ENCODE measurements around the gene LMTK3. TPM values are rescaled to one million over a fixed set of nuclear protein-coding genes. Genes with fewer than 3 reads are reported as not detected.
A peak's percentile ranks its signal among the peaks of the same experiment; 100 is the strongest.

LMTK3 gene
- total RNA-seq, 2 experiments from 2014 or later, result 2.3 to 2.6 TPM

DNA sequence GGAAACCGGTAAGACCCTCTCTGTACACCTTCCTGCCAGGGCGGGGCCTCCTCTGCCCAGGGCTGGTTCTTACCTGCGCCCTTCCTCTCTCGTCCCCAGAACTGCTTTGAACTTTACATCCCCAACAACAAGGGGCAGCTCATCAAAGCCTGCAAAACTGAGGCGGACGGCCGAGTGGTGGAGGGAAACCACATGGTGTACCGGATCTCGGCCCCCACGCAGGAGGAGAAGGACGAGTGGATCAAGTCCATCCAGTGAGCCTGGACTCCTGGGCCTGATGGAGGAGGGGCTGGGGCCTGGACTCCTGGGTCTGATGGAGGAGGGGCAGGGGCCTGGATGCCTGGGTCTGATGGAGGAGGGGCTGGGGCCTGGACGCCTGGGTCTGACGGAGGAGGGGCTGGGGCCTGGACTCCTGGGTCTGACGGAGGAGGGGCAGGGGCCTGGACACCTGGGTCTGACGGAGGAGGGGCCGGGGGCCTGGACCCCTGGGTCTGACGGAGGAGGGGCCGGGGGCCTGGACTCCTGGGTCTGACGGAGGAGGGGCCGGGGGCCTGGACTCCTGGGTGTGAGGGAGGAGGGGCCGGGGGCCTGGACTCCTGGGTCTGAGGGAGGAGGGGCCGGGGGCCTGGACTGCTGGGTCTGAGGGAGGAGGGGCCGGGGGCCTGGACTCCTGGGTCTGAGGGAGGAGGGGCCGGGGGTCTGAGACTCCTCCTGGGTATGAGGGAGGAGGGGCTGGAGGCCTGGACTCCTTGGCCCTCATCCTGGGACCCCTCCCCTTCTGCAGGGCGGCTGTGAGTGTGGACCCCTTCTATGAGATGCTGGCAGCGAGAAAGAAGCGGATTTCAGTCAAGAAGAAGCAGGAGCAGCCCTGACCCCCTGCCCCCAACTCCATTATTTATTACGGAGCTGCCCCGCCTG lies 33.0 kb downstream of the LMTK3 start:
- H3K4me1 Mint-ChIP-seq (ENCODE audit: low read depth), result peaks cover 19% of the 10 kb centered on the region
- H3K36me3 Mint-ChIP-seq (ENCODE audit: low read depth), result peaks cover 5% of the 10 kb centered on the region
- intact Hi-C loops (cut with micrococcal nuclease), result no loop called here
- no peak overlapping the region for H3K4me3 Mint-ChIP-seq
- no peak overlapping the region for H3K27ac Mint-ChIP-seq
- no peaks in the 10 kb centered on the region for H3K27me3 Mint-ChIP-seq (ENCODE audit: low read depth)
- H3K9me3 Mint-ChIP-seq, result no peaks in the 10 kb centered on the region
- CTCF ChIA-PET, result interaction anchor here (3.0 kb wide), 1 partner anchor 11 kb away, joined by 25 read pairs; no protein-coding TSS in a partner anchor
- DNase-seq, result no peak

DNA sequence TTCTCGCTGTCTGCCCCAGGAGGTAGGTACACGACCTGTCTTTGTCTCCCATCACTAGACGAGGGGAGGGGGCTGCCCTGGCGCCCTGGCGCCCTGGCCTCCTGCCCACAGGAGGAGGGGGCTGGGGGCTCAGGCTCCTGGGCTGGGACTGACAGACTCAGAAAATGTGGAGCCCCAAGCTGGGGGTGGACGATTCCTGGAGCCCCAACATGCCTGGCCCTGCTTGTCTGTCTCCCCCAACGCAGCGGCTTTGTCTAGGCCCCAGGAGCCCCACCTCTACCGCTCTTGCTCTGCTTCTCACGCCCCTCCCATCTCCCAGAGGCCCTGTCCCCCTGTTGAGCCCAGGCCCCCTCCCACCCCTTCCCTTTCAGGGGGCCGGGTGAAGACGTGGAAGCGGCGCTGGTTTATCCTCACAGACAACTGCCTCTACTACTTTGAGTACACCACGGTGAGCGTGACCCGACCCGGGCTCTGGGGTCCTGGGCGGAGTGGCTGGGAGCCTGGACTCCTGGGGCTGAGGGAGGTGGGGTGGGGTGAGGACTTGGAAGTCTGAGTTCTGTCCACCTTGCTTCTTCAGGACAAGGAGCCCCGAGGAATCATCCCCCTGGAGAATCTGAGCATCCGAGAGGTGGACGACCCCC lies 33.8 kb downstream of the LMTK3 start:
- Mint-ChIP-seq H3K9me3 (no peaks in the 10 kb centered on the region), H3K36me3 (ENCODE audit: low read depth) (peaks cover 7% of the 10 kb centered on the region), H3K4me1 (ENCODE audit: low read depth) (peaks cover 19% of the 10 kb centered on the region), H3K27ac (no peak overlapping the region), H3K4me3 (no peak overlapping the region), H3K27me3 (ENCODE audit: low read depth) (no peaks in the 10 kb centered on the region)
- CTCF ChIA-PET, result interaction anchor here (1.0 kb wide), 1 partner anchor 12 kb away, joined by 3 read pairs; no protein-coding TSS in a partner anchor
- intact Hi-C loops (cut with micrococcal nuclease), result no loop called here
- no peak for DNase-seq

DNA sequence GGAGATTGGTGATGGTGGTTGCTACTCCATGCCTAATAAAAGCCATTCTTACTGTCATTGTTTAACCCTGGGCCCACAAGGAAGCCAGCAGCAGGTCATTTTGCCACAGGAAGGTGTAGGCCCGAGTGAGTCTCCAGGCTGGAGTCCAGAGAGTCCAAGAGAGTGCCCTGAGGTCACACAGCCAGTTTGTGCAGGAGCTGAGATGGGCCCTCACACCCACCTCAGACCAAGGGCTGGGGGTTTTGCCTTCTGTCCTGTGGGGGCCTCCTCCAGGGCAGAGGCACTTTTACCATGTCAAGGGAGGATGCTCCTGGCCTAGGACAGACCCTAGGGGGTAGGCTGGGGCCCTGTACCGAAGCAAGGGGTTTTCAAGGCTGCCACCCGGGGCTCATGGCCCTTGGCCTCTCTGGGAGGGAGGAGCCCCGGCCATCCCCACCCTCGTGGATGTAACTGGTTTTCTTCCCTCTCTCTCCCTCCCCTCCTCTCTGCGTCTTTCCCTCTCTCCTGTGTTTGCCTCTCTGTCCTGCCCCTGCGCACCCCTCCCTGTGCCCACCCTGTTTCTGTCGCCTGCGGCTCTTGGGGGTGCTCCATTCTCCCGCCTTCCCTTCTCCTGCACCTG lies 34.5 kb downstream of the LMTK3 start:
- Mint-ChIP-seq H3K9me3 (no peaks in the 10 kb centered on the region), H3K4me3 (no peak overlapping the region)

DNA sequence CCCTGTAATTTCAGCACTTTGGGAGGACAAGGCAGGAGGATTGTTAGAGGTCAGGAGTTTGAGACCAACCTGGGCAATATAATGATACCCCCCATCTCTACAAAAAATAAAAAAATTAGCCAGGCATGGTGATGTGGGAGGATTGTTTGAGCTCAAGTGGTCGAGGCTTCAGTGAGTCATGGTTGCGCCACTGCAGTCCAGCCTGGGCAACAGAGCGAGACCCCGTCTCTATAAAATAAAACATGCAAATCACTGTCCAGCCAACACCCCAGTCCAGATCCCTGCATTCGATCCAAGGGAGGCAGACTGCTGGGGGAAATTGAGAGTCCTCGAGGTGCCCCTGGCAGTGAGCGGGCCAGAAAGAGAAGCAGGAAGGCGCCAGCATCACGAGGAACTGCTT lies 35.5 kb downstream of the LMTK3 start:
- Mint-ChIP-seq H3K27me3 (ENCODE audit: low read depth) (no peaks in the 10 kb centered on the region), H3K36me3 (ENCODE audit: low read depth) (peaks cover 13% of the 10 kb centered on the region), H3K4me3 (no peak overlapping the region), H3K9me3 (no peaks in the 10 kb centered on the region), H3K4me1 (ENCODE audit: low read depth) (peaks cover 9% of the 10 kb centered on the region), H3K27ac (no peak overlapping the region)
- DNase-seq, result no peak
- CTCF ChIA-PET, result interaction anchor here (1.5 kb wide), 1 partner anchor 13 kb away, joined by 6 read pairs; no protein-coding TSS in a partner anchor
- intact Hi-C loops (cut with micrococcal nuclease), result no loop called here

More for the DNA sequence above, 34.5 kb downstream of the LMTK3 start:
- peaks cover 10% of the 10 kb centered on the region for H3K36me3 Mint-ChIP-seq (ENCODE audit: low read depth)
- H3K27me3 Mint-ChIP-seq (ENCODE audit: low read depth), result no peaks in the 10 kb centered on the region
- no peak overlapping the region for H3K27ac Mint-ChIP-seq
- CTCF ChIA-PET, result interaction anchor here (1.0 kb wide), 1 partner anchor 13 kb away, joined by 3 read pairs; no protein-coding TSS in a partner anchor
- no peak for DNase-seq
- peaks cover 19% of the 10 kb centered on the region for H3K4me1 Mint-ChIP-seq (ENCODE audit: low read depth)
- intact Hi-C loops (cut with micrococcal nuclease), result no loop called here

DNA sequence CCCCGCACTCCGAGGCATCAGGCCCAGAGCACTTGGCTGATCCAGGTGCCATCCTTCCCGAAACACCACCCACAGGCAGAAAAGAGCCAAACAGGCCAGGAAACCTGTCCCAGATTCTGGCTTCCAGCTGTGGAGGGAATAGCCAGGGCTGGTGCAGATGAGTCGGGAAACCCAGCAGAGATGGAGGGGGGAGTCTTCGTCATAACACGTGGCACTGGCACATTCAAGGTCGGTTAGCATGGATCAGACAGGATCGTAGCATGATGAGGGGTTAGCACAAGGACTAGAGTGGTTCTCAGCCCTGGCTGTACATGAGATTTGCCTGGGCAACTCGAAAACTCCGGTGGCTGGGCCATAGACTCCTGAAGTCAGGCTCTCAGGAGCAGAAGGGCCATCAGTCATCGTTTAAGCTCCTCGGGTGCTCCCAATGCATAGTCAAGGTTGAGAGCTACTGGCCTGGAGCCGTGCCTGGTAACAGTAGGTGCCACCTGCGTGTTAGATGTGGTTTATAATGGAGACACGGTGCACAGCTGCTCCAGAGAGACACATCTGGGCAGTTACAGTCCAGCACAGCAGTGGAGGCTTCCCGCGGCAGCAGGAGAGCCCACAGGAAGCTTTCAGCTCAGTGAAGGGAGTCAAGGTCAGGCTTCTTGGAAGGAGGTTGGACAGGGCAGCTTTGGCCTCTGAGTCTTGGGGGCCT lies 36.1 kb downstream of the LMTK3 start:
- Mint-ChIP-seq H3K9me3 (no peaks in the 10 kb centered on the region), H3K27me3 (ENCODE audit: low read depth) (no peaks in the 10 kb centered on the region), H3K36me3 (ENCODE audit: low read depth) (peaks cover 13% of the 10 kb centered on the region), H3K27ac (peak overlapping the region; percentile 41), H3K4me1 (ENCODE audit: low read depth) (peaks cover 7% of the 10 kb centered on the region), H3K4me3 (no peak overlapping the region)
- CTCF ChIA-PET, result interaction anchor here (1.5 kb wide), 1 partner anchor 14 kb away, joined by 6 read pairs; no protein-coding TSS in a partner anchor
- intact Hi-C loops (cut with micrococcal nuclease), result no loop called here
- DNase-seq, result no peak

DNA sequence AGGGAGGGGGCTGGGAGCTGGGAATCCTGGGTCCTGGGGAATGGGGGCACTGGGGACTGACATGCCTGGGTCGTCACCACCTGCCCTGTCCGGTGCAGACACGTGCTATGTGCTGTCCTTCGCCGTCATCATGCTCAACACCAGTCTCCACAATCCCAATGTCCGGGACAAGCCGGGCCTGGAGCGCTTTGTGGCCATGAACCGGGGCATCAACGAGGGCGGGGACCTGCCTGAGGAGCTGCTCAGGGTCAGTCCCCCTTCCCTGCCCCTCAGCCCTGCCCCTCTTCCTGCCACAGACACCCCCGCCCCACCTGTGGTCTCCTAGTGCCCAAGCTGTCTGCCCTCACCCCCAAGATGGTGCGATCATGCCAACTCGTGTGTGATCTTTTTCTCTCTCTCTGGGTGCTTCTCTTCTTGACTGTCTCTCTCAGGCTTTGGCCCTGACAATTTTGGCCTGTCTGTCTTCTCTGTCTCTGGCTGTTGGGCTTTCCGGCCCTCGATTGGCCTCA lies 37.5 kb downstream of the LMTK3 start:
- intact Hi-C loops (cut with micrococcal nuclease), result no loop called here
- peaks cover 11% of the 10 kb centered on the region for H3K4me1 Mint-ChIP-seq (ENCODE audit: low read depth)
- H3K27ac Mint-ChIP-seq, result no peak overlapping the region
- H3K27me3 Mint-ChIP-seq (ENCODE audit: low read depth), result no peaks in the 10 kb centered on the region
- H3K36me3 Mint-ChIP-seq (ENCODE audit: low read depth), result peaks cover 13% of the 10 kb centered on the region
- CTCF ChIA-PET, result interaction anchor here (1.0 kb wide), 1 partner anchor 15 kb away, joined by 4 read pairs; no protein-coding TSS in a partner anchor
- no peaks in the 10 kb centered on the region for H3K9me3 Mint-ChIP-seq
- no peak for DNase-seq
- no peak overlapping the region for H3K4me3 Mint-ChIP-seq

DNA sequence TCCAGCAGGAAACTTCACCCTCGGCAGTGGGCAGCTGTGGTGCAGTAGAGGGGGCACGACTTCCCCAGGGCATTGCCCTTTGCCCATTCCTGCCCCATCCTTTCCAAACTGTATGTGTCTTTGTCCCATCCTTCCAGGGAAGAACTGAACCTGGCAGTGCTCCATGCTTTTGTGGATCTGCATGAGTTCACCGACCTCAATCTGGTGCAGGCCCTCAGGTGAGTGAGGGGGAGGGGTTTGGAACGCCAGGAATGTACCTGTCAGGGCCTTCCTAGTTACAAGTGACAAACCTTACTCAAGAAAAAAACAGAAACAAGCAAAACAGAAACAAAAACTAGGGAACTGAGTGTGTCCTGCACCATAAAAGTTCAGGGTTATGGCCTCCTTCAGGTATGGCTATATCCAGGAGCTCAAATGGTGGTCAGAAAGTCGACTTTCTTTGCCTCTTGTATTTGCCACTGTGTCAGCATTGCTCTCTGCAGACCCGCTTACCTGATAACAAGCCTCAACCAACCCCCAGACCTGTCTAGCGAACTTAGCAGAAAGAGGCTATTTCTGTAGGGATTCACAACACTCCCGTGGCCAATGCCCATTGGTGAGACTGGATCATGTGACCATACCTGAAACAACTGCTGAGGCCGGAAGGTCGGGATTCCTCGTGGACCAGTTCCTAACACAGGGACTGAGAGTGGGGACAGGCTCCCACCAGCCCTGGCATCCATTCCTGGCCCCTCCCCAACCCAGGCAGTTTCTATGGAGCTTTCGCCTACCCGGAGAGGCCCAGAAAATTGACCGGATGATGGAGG lies 38.3 kb downstream of the LMTK3 start:
- no peaks in the 10 kb centered on the region for H3K27me3 Mint-ChIP-seq (ENCODE audit: low read depth)
- H3K27ac Mint-ChIP-seq, result no peak overlapping the region
- intact Hi-C loops (cut with micrococcal nuclease), result no loop called here
- peaks cover 15% of the 10 kb centered on the region for H3K4me1 Mint-ChIP-seq (ENCODE audit: low read depth)
- DNase-seq, result no peak
- CTCF ChIA-PET, result interaction anchor here (1.0 kb wide), 1 partner anchor 16 kb away, joined by 4 read pairs; no protein-coding TSS in a partner anchor
- peaks cover 13% of the 10 kb centered on the region for H3K36me3 Mint-ChIP-seq (ENCODE audit: low read depth)
- no peaks in the 10 kb centered on the region for H3K9me3 Mint-ChIP-seq
- H3K4me3 Mint-ChIP-seq, result no peak overlapping the region

DNA sequence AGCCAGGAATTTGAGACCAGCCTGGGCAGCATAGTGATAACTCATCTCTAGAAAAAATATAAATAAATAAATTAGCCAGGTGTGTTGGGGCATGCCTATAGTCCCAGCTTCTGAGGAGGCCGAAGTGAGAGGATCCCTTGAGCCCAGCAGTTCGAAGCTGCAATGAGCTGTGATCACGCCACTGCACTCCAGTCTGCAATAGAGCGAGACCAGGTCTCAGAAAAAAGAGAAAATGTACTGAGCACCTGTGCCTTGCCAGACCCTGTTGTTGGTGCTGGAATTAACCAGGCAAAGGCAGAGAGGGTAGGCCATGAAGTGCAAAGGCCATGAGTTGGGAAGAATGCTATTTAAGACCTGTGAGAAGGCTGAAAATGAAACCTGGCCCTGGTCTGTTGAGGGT lies 39.8 kb downstream of the LMTK3 start:
- no peak for DNase-seq
- Mint-ChIP-seq H3K36me3 (ENCODE audit: low read depth) (peaks cover 13% of the 10 kb centered on the region), H3K27me3 (ENCODE audit: low read depth) (no peaks in the 10 kb centered on the region), H3K9me3 (no peaks in the 10 kb centered on the region), H3K4me1 (ENCODE audit: low read depth) (peaks cover 21% of the 10 kb centered on the region), H3K4me3 (no peak overlapping the region), H3K27ac (no peak overlapping the region)
- intact Hi-C loops (cut with micrococcal nuclease), result no loop called here
- CTCF ChIA-PET, result no interaction called here

DNA sequence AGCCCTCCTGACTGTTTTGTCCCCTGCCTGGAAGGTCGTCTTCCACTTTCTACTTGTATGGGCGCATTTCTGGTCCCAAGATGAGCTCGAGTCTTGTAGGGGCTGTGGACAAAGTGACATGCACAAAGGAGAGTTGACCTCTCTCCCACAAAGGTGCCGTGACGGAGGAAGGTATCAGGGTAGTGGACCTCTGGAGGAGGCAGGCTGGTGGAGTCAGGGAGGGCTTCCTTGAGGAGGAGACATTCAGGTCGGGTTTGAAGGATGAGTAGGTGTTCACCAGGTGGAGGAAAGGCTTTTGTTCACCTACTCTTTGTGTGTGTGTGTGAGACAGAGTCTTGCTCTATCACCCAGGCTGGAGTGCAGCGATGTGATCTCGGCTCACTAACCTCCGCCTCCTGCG lies 40.8 kb downstream of the LMTK3 start:
- Mint-ChIP-seq H3K36me3 (ENCODE audit: low read depth) (peaks cover 10% of the 10 kb centered on the region), H3K9me3 (no peaks in the 10 kb centered on the region), H3K4me3 (peak overlapping the region; percentile 84), H3K4me1 (ENCODE audit: low read depth) (peaks cover 21% of the 10 kb centered on the region), H3K27ac (peak overlapping the region; percentile 14), H3K27me3 (ENCODE audit: low read depth) (no peaks in the 10 kb centered on the region)
- no peak for DNase-seq
- intact Hi-C loops (cut with micrococcal nuclease), result no loop called here
- CTCF ChIA-PET, result interaction anchor here (0.7 to 1.5 kb wide), 2 partner anchors 19 to 24 kb away, joined by 3 to 11 read pairs; no protein-coding TSS in a partner anchor

DNA sequence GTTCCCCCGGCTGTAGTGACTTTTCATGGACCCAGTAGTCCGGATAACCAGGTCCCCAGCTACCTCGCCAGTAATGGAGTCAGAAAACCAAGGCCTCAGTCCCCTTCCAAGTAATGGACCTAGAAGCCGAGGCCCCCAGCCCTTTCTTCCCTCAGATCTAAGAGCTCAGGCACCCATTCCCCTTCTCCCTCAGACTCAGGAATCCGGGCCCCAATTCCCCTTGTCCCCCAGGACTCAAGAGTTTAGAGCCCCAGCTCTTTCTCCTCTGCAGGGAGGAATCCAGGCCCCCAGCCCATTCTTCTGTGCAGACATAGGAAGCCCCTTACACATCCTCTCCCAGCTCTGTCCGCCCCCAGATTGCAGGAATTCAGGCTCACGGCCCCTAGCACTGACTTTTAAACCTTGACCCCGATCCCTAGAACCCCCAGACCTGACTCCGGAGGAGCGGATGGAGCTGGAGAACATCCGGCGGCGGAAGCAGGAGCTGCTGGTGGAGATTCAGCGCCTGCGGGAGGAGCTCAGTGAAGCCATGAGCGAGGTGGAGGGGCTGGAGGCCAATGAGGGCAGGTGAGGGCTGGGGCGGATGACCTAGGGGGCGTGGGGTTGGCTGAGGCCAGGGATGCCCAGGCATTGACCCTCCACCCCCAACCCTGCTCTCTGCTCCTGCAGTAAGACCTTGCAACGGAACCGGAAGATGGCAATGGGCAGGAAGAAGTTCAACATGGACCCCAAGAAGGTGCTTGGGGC lies 41.5 kb downstream of the LMTK3 start:
- H3K9me3 Mint-ChIP-seq, result no peaks in the 10 kb centered on the region
- intact Hi-C loops (cut with micrococcal nuclease), result loop anchor here (1.0 to 5.0 kb wide), 10 partner anchors 23 to 301 kb away; partner anchors contain the start of genes CARD8, GRWD1, RPL18 and SPHK2
- DNase-seq, result no peak
- no peaks in the 10 kb centered on the region for H3K27me3 Mint-ChIP-seq (ENCODE audit: low read depth)
- peak overlapping the region; percentile 84 for H3K4me3 Mint-ChIP-seq
- H3K36me3 Mint-ChIP-seq (ENCODE audit: low read depth), result peaks cover 10% of the 10 kb centered on the region
- CTCF ChIA-PET, result interaction anchor here (0.6 to 1.5 kb wide), 3 partner anchors 20 to 66 kb away, joined by 3 to 11 read pairs (median 3); no protein-coding TSS in a partner anchor
- H3K27ac Mint-ChIP-seq, result peak overlapping the region; percentile 65
- peaks cover 21% of the 10 kb centered on the region for H3K4me1 Mint-ChIP-seq (ENCODE audit: low read depth)
